ENCODE results near the gene KLRC4. TPM values are rescaled to one million over a fixed set of nuclear protein-coding genes. Genes with fewer than 3 reads are reported as not detected.
"Not testable (repeated sequence)": the region's sequence is repeated elsewhere in the genome, so short reads cannot be mapped to it uniquely, and the experiment has no call there.

KLRC4 gene
- total RNA-seq, 4 donors from 2014 or later = not detected

- ATAC-seq = no peak
- H3K27me3 ChIP-seq = no peaks in the 10 kb centered on the region
- TF ChIP-seq POLR2A (IDR thresholded peaks at IDR 0.05) (no peak), CTCF (IDR thresholded peaks at IDR 0.05 in 4 of 5, conservative IDR thresholded peaks at IDR 0.05 in 1 of 5) (no peak)
- H3K4me1 ChIP-seq = peaks cover 0 to 6% of the 10 kb centered on the region in 2 donors
- in situ Hi-C loops (cut with MboI; ENCODE audit: low sequenced_read_pairs in 4 of 4) (no loop called here), intact Hi-C loops (cut with DNase I; ENCODE audit: low total_unique reads) (loop anchor here (2.0 kb wide), 1 partner anchor 28 kb away; no protein-coding TSS in a partner anchor)
- no peaks in the 10 kb centered on the region for H3K36me3 ChIP-seq
- no peak overlapping the region for H3K4me3 ChIP-seq
- no peaks in the 10 kb centered on the region for H3K9me3 ChIP-seq
- H3K27ac ChIP-seq = no peak overlapping the region
- no peak for DNase-seq
Observed at GRCh38 chr12:10393291-10393690, 16.3 kb downstream of the KLRC4 start.

GRCh38 chr12:10392394-10392930 is 17.1 kb downstream of the KLRC4 start:
- TF ChIP-seq POLR2A (IDR thresholded peaks at IDR 0.05) = no peak
- no peak for TF ChIP-seq CTCF (IDR thresholded peaks at IDR 0.05 in 4 of 5, conservative IDR thresholded peaks at IDR 0.05 in 1 of 5)
- Histone ChIP-seq H3K27me3 (no peaks in the 10 kb centered on the region), H3K9me3 (no peaks in the 10 kb centered on the region), H3K27ac (no peak overlapping the region), H3K36me3 (no peaks in the 10 kb centered on the region), H3K4me1 (peaks cover 0 to 6% of the 10 kb centered on the region in 2 donors), H3K4me3 (no peak overlapping the region)
- in situ Hi-C loops (cut with MboI; ENCODE audit: low sequenced_read_pairs in 4 of 4) (no loop called here), intact Hi-C loops (cut with DNase I; ENCODE audit: low total_unique reads) (loop anchor here (2.0 kb wide), 1 partner anchor 28 kb away; no protein-coding TSS in a partner anchor)
- ATAC-seq = peak; percentile 86 to 95
- peak; percentile 59 to 76 for DNase-seq

GRCh38 chr12:10390991-10391390 is 18.6 kb downstream of the KLRC4 start:
- H3K36me3 ChIP-seq; H3K4me3 ChIP-seq; H3K27me3 ChIP-seq; in situ Hi-C loops (cut with MboI; ENCODE audit: low sequenced_read_pairs in 4 of 4); intact Hi-C loops (cut with DNase I; ENCODE audit: low total_unique reads); H3K4me1 ChIP-seq; H3K9me3 ChIP-seq; H3K27ac ChIP-seq; DNase-seq; ATAC-seq: not testable (repeated sequence)

GRCh38 chr12:10389904-10390303 is 19.7 kb downstream of the KLRC4 start, which contains the start of gene KLRK1:
Gene KLRK1, minus strand, starts transcription at chr12:10390041. Its CDS starts 1,231 bp downstream, at chr12:10388810.
- DNase-seq (no peak), ATAC-seq (no peak)
- intact Hi-C loops (cut with DNase I; ENCODE audit: low total_unique reads) = no loop called here
- TF ChIP-seq CTCF (IDR thresholded peaks at IDR 0.05 in 4 of 5, conservative IDR thresholded peaks at IDR 0.05 in 1 of 5) = no peak
- no peak for TF ChIP-seq POLR2A (IDR thresholded peaks at IDR 0.05)
- H3K27me3 ChIP-seq = no peaks in the 10 kb centered on the region
- H3K4me3 ChIP-seq = no peak within 1 kb of the TSS
- H3K9me3 ChIP-seq = no peaks in the 10 kb centered on the region
- H3K27ac ChIP-seq = no peak within 1 kb of the TSS
- in situ Hi-C loops (cut with MboI; ENCODE audit: low sequenced_read_pairs in 4 of 4) = no loop called here
- H3K4me1 ChIP-seq = peaks cover 0 to 6% of the 10 kb centered on the region in 2 donors
- no peaks in the 10 kb centered on the region for H3K36me3 ChIP-seq

GRCh38 chr12:10388624-10389413 is 20.7 kb downstream of the KLRC4 start:
- in situ Hi-C loops (cut with MboI; ENCODE audit: low sequenced_read_pairs in 4 of 4) (no loop called here), intact Hi-C loops (cut with DNase I; ENCODE audit: low total_unique reads) (no loop called here)
- ATAC-seq (no peak), DNase-seq (no peak)
- no peaks in the 10 kb centered on the region for H3K36me3 ChIP-seq
- TF ChIP-seq CTCF (IDR thresholded peaks at IDR 0.05 in 4 of 5, conservative IDR thresholded peaks at IDR 0.05 in 1 of 5) (no peak), POLR2A (IDR thresholded peaks at IDR 0.05) (no peak)
- H3K4me1 ChIP-seq = peaks cover 0 to 6% of the 10 kb centered on the region in 2 donors
- H3K27ac ChIP-seq = no peak overlapping the region
- H3K4me3 ChIP-seq = no peak overlapping the region
- no peaks in the 10 kb centered on the region for H3K9me3 ChIP-seq
- H3K27me3 ChIP-seq = no peaks in the 10 kb centered on the region

- intact Hi-C loops (cut with DNase I; ENCODE audit: low total_unique reads); H3K4me1 ChIP-seq; ATAC-seq; H3K27me3 ChIP-seq; in situ Hi-C loops (cut with MboI; ENCODE audit: low sequenced_read_pairs in 4 of 4); H3K27ac ChIP-seq; H3K4me3 ChIP-seq; H3K9me3 ChIP-seq; DNase-seq; H3K36me3 ChIP-seq: not testable (repeated sequence)
Observed at GRCh38 chr12:10387498-10387897, 22.1 kb downstream of the KLRC4 start.
